WTC11 (cell line): ENCODE measurements around the gene GMPR2. TPM values are rescaled to one million over a fixed set of nuclear protein-coding genes. Genes with fewer than 3 reads are reported as not detected.

Source experiments
- ATAC-seq: fragments of 200-7000 bp; cut with Tn5 transposase; 2 replicates; pipeline ENCODE4 v1.10.0; 2021; ENCODE audit warnings: mild to moderate bottlenecking, moderate library complexity
- CTCF ChIA-PET: fragments of 300-600 bp; sonication (Branson Sonifier 250); formaldehyde crosslinking; loops from one replicate; lab custom pipeline; 2021; ENCODE audit warnings: antibody characterized with exemption; lab: Charles Lee
- POLR2A ChIA-PET: fragments of 350-600 bp; sonication (Branson Sonifier 250); formaldehyde crosslinking; loops from one replicate; lab custom pipeline; 2021; ENCODE audit warnings: antibody characterized with exemption; lab: Charles Lee
- DNase-seq: peaks from one replicate; pipeline ENCODE4 v3.0.0; 2021; ENCODE audit warnings: low spot score
- H3K27ac Mint-ChIP-seq: 2 replicates; pipeline ENCODE4 v1.8.0; 2021; ENCODE audit warnings: mixed read lengths
- H3K27me3 Mint-ChIP-seq: 2 replicates; pipeline ENCODE4 v1.8.0; 2021; ENCODE audit warnings: low read depth, mild to moderate bottlenecking, moderate library complexity, mixed read lengths
- H3K36me3 Mint-ChIP-seq: 2 replicates; pipeline ENCODE4 v1.8.0; 2021; ENCODE audit warnings: mixed read lengths
- H3K4me1 Mint-ChIP-seq: 2 replicates; pipeline ENCODE4 v1.8.0; 2022; ENCODE audit warnings: mixed read lengths
- H3K4me3 Mint-ChIP-seq: 2 replicates; pipeline ENCODE4 v1.8.0; 2021; ENCODE audit warnings: mild to moderate bottlenecking, moderate library complexity, mixed read lengths
- H3K9me3 Mint-ChIP-seq: 2 replicates; pipeline ENCODE4 v1.8.0; 2021; ENCODE audit warnings: mixed read lengths
- CDX4 ChIP-seq: fragments of 250-450 bp; sonication (Bioruptor Pico); IDR thresholded peaks from 2 replicates; pipeline ENCODE4 v1.9.0; 2021; ENCODE audit warnings: moderate library complexity, mild to moderate bottlenecking, inconsistent platforms, borderline replicate concordance
- JUN ChIP-seq: sonication (generic); formaldehyde crosslinking; IDR thresholded peaks from 2 replicates; pipeline ENCODE4 v1.8.0; 2023; ENCODE audit warnings: mild to moderate bottlenecking, missing genetic modification reagents
- KAT7 ChIP-seq: sonication (generic); formaldehyde crosslinking; IDR thresholded peaks from 2 replicates; pipeline ENCODE4 v1.8.1; 2023; ENCODE audit warnings: missing genetic modification reagents, mild to moderate bottlenecking, borderline replicate concordance
- MXD4 ChIP-seq: fragments of 250-450 bp; sonication (Bioruptor Pico); IDR thresholded peaks from 2 replicates; pipeline ENCODE4 v1.8.0; 2021; ENCODE audit warnings: mild to moderate bottlenecking, moderate library complexity, borderline replicate concordance
- OVOL2 ChIP-seq: fragments of 250-450 bp; sonication (Bioruptor Pico); IDR thresholded peaks from 2 replicates; pipeline ENCODE4 v1.9.0; 2021; ENCODE audit warnings: mild to moderate bottlenecking, borderline replicate concordance
- SMAD4 ChIP-seq: sonication (generic); formaldehyde crosslinking; IDR thresholded peaks from 2 replicates; pipeline ENCODE4 v1.8.0; 2022; ENCODE audit warnings: mild to moderate bottlenecking, missing genetic modification reagents
- SP1 ChIP-seq: sonication (generic); formaldehyde crosslinking; conservative IDR thresholded peaks from 2 replicates; pipeline ENCODE4 v1.8.1; 2022; ENCODE audit warnings: missing genetic modification reagents
- ZMAT4 ChIP-seq: fragments of 250-450 bp; sonication (Bioruptor Pico); IDR thresholded peaks from 2 replicates; pipeline ENCODE4 v1.9.0; 2021; ENCODE audit warnings: mild to moderate bottlenecking
- ZNF138 ChIP-seq: sonication (generic); formaldehyde crosslinking; conservative IDR thresholded peaks from 2 replicates; pipeline ENCODE4 v1.8.1; 2022; ENCODE audit warnings: mild to moderate bottlenecking, moderate library complexity, missing genetic modification reagents
- ZNF232 ChIP-seq: sonication (generic); formaldehyde crosslinking; IDR thresholded peaks from 2 replicates; pipeline ENCODE4 v1.8.0; 2022; ENCODE audit warnings: mild to moderate bottlenecking, missing genetic modification reagents
- ZNF317 ChIP-seq: sonication (generic); formaldehyde crosslinking; IDR thresholded peaks from 2 replicates; pipeline ENCODE4 v1.8.1; 2023; ENCODE audit warnings: low read depth, mild to moderate bottlenecking, moderate library complexity, missing genetic modification reagents, borderline replicate concordance
- ZNF396 ChIP-seq: fragments of 250-450 bp; sonication (Bioruptor Pico); IDR thresholded peaks from 2 replicates; pipeline ENCODE4 v1.8.0; 2021; ENCODE audit warnings: mild to moderate bottlenecking, moderate library complexity, borderline replicate concordance
- ZSCAN18 ChIP-seq: fragments of 250-450 bp; sonication (Bioruptor Pico); IDR thresholded peaks from 2 replicates; pipeline ENCODE4 v2.1.2; 2022; ENCODE audit warnings: mild to moderate bottlenecking, moderate library complexity
- total RNA-seq: library from RNA; stranded (reverse); gene quantifications from 3 replicates; pipeline ENCODE4 v1.2.3, GENCODE V29; 2021
- TF ChIP-seq, protein P1 (sequence below): sonication (generic); formaldehyde crosslinking; IDR thresholded peaks from 2 replicates; pipeline ENCODE4 v1.8.0; 2022; ENCODE audit warnings: mild to moderate bottlenecking, missing genetic modification reagents
- TF ChIP-seq, protein P2 (sequence below): sonication (generic); formaldehyde crosslinking; conservative IDR thresholded peaks from 2 replicates; pipeline ENCODE4 v1.8.1; 2023; ENCODE audit warnings: mild to moderate bottlenecking, low read depth, missing genetic modification reagents, moderate library complexity
- TF ChIP-seq, protein P3 (sequence below): sonication (generic); formaldehyde crosslinking; IDR thresholded peaks from 2 replicates; pipeline ENCODE4 v1.8.1; 2023; ENCODE audit warnings: mild to moderate bottlenecking, moderate library complexity, missing genetic modification reagents

Gene GMPR2
- total RNA-seq, 1 experiment from 2014 or later: 82.3 TPM

- TF ChIP-seq, protein P1, sequence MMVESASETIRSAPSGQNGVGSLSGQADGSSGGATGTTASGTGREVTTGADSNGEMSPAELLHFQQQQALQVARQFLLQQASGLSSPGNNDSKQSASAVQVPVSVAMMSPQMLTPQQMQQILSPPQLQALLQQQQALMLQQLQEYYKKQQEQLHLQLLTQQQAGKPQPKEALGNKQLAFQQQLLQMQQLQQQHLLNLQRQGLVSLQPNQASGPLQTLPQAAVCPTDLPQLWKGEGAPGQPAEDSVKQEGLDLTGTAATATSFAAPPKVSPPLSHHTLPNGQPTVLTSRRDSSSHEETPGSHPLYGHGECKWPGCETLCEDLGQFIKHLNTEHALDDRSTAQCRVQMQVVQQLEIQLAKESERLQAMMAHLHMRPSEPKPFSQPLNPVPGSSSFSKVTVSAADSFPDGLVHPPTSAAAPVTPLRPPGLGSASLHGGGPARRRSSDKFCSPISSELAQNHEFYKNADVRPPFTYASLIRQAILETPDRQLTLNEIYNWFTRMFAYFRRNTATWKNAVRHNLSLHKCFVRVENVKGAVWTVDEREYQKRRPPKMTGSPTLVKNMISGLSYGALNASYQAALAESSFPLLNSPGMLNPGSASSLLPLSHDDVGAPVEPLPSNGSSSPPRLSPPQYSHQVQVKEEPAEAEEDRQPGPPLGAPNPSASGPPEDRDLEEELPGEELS (CRISPR knock-in tag): no peak
- TF ChIP-seq, protein P2, sequence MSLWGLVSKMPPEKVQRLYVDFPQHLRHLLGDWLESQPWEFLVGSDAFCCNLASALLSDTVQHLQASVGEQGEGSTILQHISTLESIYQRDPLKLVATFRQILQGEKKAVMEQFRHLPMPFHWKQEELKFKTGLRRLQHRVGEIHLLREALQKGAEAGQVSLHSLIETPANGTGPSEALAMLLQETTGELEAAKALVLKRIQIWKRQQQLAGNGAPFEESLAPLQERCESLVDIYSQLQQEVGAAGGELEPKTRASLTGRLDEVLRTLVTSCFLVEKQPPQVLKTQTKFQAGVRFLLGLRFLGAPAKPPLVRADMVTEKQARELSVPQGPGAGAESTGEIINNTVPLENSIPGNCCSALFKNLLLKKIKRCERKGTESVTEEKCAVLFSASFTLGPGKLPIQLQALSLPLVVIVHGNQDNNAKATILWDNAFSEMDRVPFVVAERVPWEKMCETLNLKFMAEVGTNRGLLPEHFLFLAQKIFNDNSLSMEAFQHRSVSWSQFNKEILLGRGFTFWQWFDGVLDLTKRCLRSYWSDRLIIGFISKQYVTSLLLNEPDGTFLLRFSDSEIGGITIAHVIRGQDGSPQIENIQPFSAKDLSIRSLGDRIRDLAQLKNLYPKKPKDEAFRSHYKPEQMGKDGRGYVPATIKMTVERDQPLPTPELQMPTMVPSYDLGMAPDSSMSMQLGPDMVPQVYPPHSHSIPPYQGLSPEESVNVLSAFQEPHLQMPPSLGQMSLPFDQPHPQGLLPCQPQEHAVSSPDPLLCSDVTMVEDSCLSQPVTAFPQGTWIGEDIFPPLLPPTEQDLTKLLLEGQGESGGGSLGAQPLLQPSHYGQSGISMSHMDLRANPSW (CRISPR knock-in tag): no peak
- TF ChIP-seq, protein P3, sequence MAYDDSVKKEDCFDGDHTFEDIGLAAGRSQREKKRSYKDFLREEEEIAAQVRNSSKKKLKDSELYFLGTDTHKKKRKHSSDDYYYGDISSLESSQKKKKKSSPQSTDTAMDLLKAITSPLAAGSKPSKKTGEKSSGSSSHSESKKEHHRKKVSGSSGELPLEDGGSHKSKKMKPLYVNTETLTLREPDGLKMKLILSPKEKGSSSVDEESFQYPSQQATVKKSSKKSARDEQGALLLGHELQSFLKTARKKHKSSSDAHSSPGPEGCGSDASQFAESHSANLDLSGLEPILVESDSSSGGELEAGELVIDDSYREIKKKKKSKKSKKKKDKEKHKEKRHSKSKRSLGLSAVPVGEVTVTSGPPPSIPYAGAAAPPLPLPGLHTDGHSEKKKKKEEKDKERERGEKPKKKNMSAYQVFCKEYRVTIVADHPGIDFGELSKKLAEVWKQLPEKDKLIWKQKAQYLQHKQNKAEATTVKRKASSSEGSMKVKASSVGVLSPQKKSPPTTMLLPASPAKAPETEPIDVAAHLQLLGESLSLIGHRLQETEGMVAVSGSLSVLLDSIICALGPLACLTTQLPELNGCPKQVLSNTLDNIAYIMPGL (CRISPR knock-in tag): no peak
- TF ChIP-seq ZNF396 (CRISPR knock-in tag) (no peak), JUN (CRISPR knock-in tag) (no peak), ZNF317 (CRISPR knock-in tag) (no peak), KAT7 (no peak)
Observed at GRCh38 chr14:24259282-24260025, 26.7 kb downstream of the GMPR2 start (continued).

GRCh38 chr14:24260026-24260779, 27.5 kb downstream of the GMPR2 start:
- Mint-ChIP-seq H3K27me3 (no peaks in the 10 kb centered on the region; the same call in 1 of the 2 replicates), H3K4me3 (no peak overlapping the region), H3K27ac (no peak overlapping the region; the same call in 1 of the 2 replicates), H3K9me3 (no peaks in the 10 kb centered on the region), H3K36me3 (no peaks in the 10 kb centered on the region), H3K4me1 (no peaks in the 10 kb centered on the region)
- ChIA-PET POLR2A (no interaction called here), CTCF (interaction anchor here (1.6 kb wide), 1 partner anchor 18 kb away, joined by 5 read pairs; the partner anchor contains the start of gene TINF2)
- no peak for ATAC-seq
- TF ChIP-seq MXD4 (CRISPR knock-in tag): no peak
- TF ChIP-seq ZNF138: no peak
- TF ChIP-seq ZNF317 (CRISPR knock-in tag): no peak
- TF ChIP-seq ZNF232 (CRISPR knock-in tag): no peak
- TF ChIP-seq SMAD4: no peak
- TF ChIP-seq CDX4 (CRISPR knock-in tag): no peak
- no peak for TF ChIP-seq SP1 (CRISPR knock-in tag)
- no peak for TF ChIP-seq OVOL2 (CRISPR knock-in tag)
- TF ChIP-seq ZMAT4 (CRISPR knock-in tag): no peak
- TF ChIP-seq ZSCAN18 (CRISPR knock-in tag): no peak
- DNase-seq: no peak
